HUES64 (cell line): ENCODE measurements around the gene PIH1D1.

Experiments
- H3K27ac ChIP-seq: 2 replicates; pipeline ENCODE4 v1.7.0; 2013; ENCODE audit warnings: low read depth, low read length, inconsistent platforms
- H3K27me3 ChIP-seq: 2 replicates; pipeline ENCODE4 v1.6.1; 2013; ENCODE audit warnings: mild to moderate bottlenecking, low read length; ENCODE audit not compliant: insufficient read depth
- H3K36me3 ChIP-seq: 2 replicates; pipeline ENCODE4 v1.6.1; 2013; ENCODE audit warnings: mild to moderate bottlenecking, low read length; ENCODE audit not compliant: insufficient read depth
- H3K4me1 ChIP-seq: 2 replicates; pipeline ENCODE4 v1.6.1; 2013; ENCODE audit warnings: mild to moderate bottlenecking, low read length, moderate library complexity; ENCODE audit not compliant: insufficient read depth
- H3K4me3 ChIP-seq: 2 replicates; pipeline ENCODE4 v1.5.1; 2013; ENCODE audit warnings: mild to moderate bottlenecking, low read length, moderate library complexity
- H3K9ac ChIP-seq: 2 replicates; pipeline ENCODE4 v1.6.1; 2013; ENCODE audit warnings: mild to moderate bottlenecking, low read depth, low read length
- H3K9me3 ChIP-seq: 2 replicates; pipeline ENCODE4 v1.6.1; 2013; ENCODE audit warnings: low read depth, low read length; ENCODE audit not compliant: insufficient read depth
- WGBS: fragments of 150-250, 120-280 bp; methylation state at CpG from one replicate; pipeline ENCODE4 v1.1.7; 2013; ENCODE audit warnings: missing lambda C conversion rate; 5-methylcytosine and 5-hydroxymethylcytosine counted together

PIH1D1 gene

GRCh38 chr19:49430678-49431329 is 20.8 kb downstream of the PIH1D1 start:
- Histone ChIP-seq H3K4me3 (no peak overlapping the region), H3K27ac (no peak overlapping the region), H3K9ac (no peak overlapping the region), H3K27me3 (peaks cover 80% of the 10 kb centered on the region), H3K9me3 (no peaks in the 10 kb centered on the region), H3K4me1 (peaks cover 16% of the 10 kb centered on the region; the same call in 1 of the 2 replicates), H3K36me3 (no peaks in the 10 kb centered on the region)
- 71% methylated on average over 28 of the region's 28 CpGs for WGBS

- Histone ChIP-seq H3K9ac (no peak overlapping the region), H3K27ac (no peak overlapping the region), H3K4me1 (peaks cover 18% of the 10 kb centered on the region; the same call in 1 of the 2 replicates), H3K4me3 (no peak overlapping the region), H3K9me3 (no peaks in the 10 kb centered on the region), H3K27me3 (peaks cover 86% of the 10 kb centered on the region), H3K36me3 (no peaks in the 10 kb centered on the region)
- WGBS = 76% methylated on average over 9 of the region's 9 CpGs
Measured at GRCh38 chr19:49430172-49430677, 21.4 kb downstream of the PIH1D1 start.

- Histone ChIP-seq H3K4me1 (peaks cover 19% of the 10 kb centered on the region; the same call in 1 of the 2 replicates), H3K9me3 (no peaks in the 10 kb centered on the region), H3K27ac (no peak overlapping the region), H3K4me3 (peak overlapping the region; percentile 52), H3K9ac (no peak overlapping the region), H3K36me3 (no peaks in the 10 kb centered on the region), H3K27me3 (peaks cover 91% of the 10 kb centered on the region)
- WGBS = 14% methylated on average over 29 of the region's 29 CpGs
Measured at GRCh38 chr19:49428547-49429451, 22.8 kb downstream of the PIH1D1 start.

- H3K9ac ChIP-seq = peak overlapping the region; percentile 51; the same call in 1 of the 2 replicates
- H3K4me3 ChIP-seq = peak overlapping the region; percentile 52
- H3K4me1 ChIP-seq = peaks cover 18% of the 10 kb centered on the region; the same call in 1 of the 2 replicates
- no peaks in the 10 kb centered on the region for H3K9me3 ChIP-seq
- WGBS = 1% methylated on average over 45 of the region's 45 CpGs
- no peak overlapping the region; the same call in 1 of the 2 replicates for H3K27ac ChIP-seq
- peaks cover 91% of the 10 kb centered on the region for H3K27me3 ChIP-seq
- no peaks in the 10 kb centered on the region for H3K36me3 ChIP-seq
Measured at GRCh38 chr19:49427855-49428546, 23.6 kb downstream of the PIH1D1 start.

GRCh38 chr19:49427339-49427738 is 24.3 kb downstream of the PIH1D1 start:
- H3K9me3 ChIP-seq = no peaks in the 10 kb centered on the region
- H3K27ac ChIP-seq = no peak overlapping the region
- 65% methylated on average over 12 of the region's 12 CpGs for WGBS
- peaks cover 18% of the 10 kb centered on the region; the same call in 1 of the 2 replicates for H3K4me1 ChIP-seq
- no peaks in the 10 kb centered on the region for H3K36me3 ChIP-seq
- H3K4me3 ChIP-seq = no peak overlapping the region
- H3K9ac ChIP-seq = no peak overlapping the region
- H3K27me3 ChIP-seq = peaks cover 91% of the 10 kb centered on the region

GRCh38 chr19:49425922-49426592 is 25.6 kb downstream of the PIH1D1 start:
- WGBS = 3% methylated on average over 30 of the region's 30 CpGs
- Histone ChIP-seq H3K4me1 (peaks cover 18% of the 10 kb centered on the region; the same call in 1 of the 2 replicates), H3K9me3 (no peaks in the 10 kb centered on the region), H3K36me3 (no peaks in the 10 kb centered on the region), H3K4me3 (peak overlapping the region; percentile 39), H3K27me3 (peaks cover 91% of the 10 kb centered on the region), H3K27ac (no peak overlapping the region), H3K9ac (no peak overlapping the region)

GRCh38 chr19:49425178-49425577 is 26.4 kb downstream of the PIH1D1 start, which contains the start of gene GFY:
TSS of gene GFY (plus strand) at chr19:49425388. CDS start at chr19:49426431, 1,043 bp downstream.
- peak within 1 kb of the TSS; percentile 39 for H3K4me3 ChIP-seq
- H3K9ac ChIP-seq = no peak within 1 kb of the TSS
- H3K9me3 ChIP-seq = no peaks in the 10 kb centered on the region
- no peaks in the 10 kb centered on the region for H3K36me3 ChIP-seq
- peaks cover 88% of the 10 kb centered on the region for H3K27me3 ChIP-seq
- peaks cover 24% of the 10 kb centered on the region; the same call in 1 of the 2 replicates for H3K4me1 ChIP-seq
- WGBS = 34% methylated on average over 7 of the region's 7 CpGs
- H3K27ac ChIP-seq = no peak within 1 kb of the TSS

- H3K27me3 ChIP-seq = peaks cover 77% of the 10 kb centered on the region
- 7% methylated on average over 3 of the region's 3 CpGs for WGBS
- H3K27ac ChIP-seq = no peak overlapping the region
- H3K4me3 ChIP-seq = peak overlapping the region; percentile 24; the same call in 1 of the 2 replicates
- H3K9me3 ChIP-seq = no peaks in the 10 kb centered on the region
- H3K9ac ChIP-seq = no peak overlapping the region
- H3K36me3 ChIP-seq = no peaks in the 10 kb centered on the region
- H3K4me1 ChIP-seq = peaks cover 24% of the 10 kb centered on the region; the same call in 1 of the 2 replicates
Measured at GRCh38 chr19:49423985-49424303, 27.7 kb downstream of the PIH1D1 start.

GRCh38 chr19:49423071-49423984 is 28.3 kb downstream of the PIH1D1 start, which contains the start of gene PTH2:
TSS of gene PTH2 (minus strand) at chr19:49423441. CDS start at chr19:49423339, 102 bp downstream.
- Histone ChIP-seq H3K36me3 (no peaks in the 10 kb centered on the region), H3K9ac (no peak within 1 kb of the TSS), H3K27ac (no peak within 1 kb of the TSS), H3K4me3 (peak within 1 kb of the TSS; percentile 47), H3K9me3 (no peaks in the 10 kb centered on the region), H3K4me1 (peaks cover 24% of the 10 kb centered on the region; the same call in 1 of the 2 replicates), H3K27me3 (peaks cover 72% of the 10 kb centered on the region)
- WGBS = 9% methylated on average over 42 of the region's 42 CpGs
